Measurements from ENCODE around the gene PIGN.

Gene PIGN

DNA sequence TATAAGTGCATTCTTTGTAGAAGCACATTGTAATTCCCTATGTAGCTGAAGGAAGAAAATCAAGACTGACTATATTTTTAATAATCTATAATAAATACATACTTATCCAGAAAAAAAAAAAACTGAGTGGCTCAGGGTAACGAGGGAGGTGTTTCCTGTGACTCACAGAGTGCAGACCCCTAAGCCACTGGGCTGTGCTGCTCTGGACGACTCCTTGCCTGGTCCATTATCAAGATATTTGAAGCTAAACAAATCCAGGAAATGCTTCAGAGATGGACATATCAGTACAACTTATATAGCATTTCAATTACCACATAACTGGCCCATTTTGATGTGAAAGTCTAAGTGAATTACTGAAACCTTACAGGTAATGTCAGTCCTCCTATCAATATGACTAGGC lies 80.6 kb downstream of the PIGN start:
- no peak for DNase-seq (ENCODE audit: low read depth)

DNA sequence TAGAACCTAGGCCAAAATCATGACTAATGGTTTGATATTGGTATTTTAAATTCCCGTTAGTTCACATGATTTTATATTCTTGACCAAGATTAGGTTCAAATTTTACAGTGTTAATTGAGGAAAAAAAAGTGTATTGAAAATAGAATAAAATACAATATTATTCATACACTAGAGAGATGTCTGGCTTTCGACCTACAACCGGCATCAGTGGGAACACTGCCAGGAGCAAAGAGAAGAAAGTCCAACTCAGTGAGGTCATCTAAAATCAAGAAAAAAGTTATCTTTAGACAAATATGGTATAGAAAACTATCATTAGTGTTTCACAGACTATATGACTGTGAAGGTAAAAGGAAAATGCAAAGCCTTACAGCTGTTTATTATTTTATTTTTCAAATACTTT lies 81.5 kb downstream of the PIGN start:
- DNase-seq (ENCODE audit: low read depth), result no peak

DNA sequence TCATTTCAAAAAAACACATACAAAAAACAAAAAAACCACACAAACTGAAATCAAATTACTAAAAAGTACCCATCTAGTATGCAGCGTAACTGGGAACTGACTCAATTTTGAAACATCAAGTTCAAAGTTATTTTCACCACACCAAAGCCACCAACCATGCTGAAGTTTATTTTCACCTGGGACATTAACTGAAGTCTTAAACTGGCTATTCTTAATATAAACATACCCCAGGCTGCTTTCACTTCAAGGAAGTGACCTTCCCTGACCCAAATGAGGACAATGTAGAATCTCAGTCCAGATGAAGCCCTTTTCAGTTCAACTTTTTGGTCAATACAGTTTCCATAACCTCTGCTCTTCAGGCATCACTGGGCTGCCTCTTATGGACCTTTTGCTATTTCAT lies 84.6 kb downstream of the PIGN start:
- no peak for DNase-seq (ENCODE audit: low read depth)

DNA sequence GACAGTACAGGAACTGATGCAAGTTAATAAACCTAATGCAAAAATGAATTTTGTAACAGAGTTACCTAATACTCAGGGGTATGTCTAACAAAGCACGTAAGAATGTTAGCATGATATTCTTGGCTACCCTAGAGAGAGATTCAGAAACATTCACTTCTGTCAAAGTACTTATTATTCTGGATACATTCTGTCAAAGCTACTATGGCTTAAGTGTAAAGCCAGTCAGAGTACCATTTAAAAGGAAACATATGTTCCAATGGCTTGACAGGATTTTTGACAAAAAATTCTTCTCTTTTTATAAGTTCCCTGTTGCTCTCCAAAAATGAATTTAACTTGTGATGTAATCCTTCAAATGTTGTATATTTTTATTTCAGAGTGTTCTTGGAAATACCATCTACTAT lies 85.5 kb downstream of the PIGN start:
- DNase-seq (ENCODE audit: low read depth), result no peak

DNA sequence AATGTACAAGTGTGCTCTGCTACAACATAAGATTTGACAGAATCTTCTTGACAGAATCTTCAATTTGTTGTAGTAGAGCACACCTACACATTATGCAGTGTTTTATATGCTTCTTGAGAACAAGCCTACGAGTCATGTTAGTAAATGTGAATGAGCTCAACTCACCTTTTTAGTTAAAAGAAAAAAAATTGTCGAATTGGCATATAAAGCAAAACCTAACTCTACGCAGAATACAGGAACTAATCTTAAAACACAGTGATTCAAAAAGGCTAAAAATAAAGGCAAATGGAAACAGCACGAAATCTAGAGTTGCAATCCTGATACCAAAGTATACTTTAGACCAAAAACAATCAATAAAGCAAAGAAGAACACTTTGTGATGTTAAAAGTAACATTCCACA lies 87.9 kb downstream of the PIGN start:
- no peak for DNase-seq (ENCODE audit: low read depth)

DNA sequence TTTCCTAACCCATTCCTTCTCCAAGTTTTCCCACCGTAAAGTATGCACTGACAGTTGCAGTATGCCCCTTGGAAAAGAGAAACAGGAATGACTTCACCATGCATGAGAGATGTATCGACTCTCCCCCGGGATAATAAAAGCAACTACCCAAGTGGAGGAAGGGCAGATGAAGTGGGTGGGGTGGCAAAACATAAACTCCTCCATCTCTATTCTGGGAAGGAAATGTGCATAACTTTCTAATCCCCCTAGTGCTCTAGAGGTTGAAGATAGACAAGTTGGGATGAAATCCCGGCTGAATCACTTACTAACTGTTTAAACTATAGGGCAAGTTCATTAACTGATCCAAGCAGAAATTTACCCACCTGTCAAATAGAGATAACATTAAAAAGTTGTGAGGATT lies 89.2 kb downstream of the PIGN start:
- no peak for DNase-seq (ENCODE audit: low read depth)

DNA sequence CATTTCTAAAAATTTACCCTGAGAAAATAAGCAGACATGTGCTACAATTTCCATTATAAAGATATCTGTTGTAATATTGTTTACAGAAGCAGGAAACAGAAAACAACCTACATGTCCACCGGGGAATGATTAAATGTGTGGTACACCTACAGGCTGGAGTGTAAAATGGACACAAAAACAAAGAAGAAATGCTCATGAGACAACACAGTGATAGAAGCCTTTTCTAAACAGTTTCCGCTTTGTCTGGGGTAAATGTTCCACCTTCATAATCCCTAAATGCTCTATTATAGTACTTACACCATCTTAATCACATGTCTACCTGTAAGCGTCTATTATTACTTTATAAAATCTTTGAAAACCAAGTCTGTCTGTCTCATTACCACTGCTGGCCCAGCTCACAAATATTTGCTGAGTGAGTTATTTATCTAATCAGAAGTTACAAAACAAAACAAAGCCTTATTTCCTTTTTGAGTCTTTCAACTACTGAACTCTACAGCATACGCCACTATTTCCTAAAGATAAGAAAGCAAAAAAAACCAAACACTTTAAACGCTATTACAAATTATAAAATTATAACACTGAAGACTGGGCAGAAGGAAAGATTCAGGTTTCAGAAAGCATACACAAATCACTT lies 95.3 kb downstream of the PIGN start:
- no peak for DNase-seq (ENCODE audit: low read depth)

DNA sequence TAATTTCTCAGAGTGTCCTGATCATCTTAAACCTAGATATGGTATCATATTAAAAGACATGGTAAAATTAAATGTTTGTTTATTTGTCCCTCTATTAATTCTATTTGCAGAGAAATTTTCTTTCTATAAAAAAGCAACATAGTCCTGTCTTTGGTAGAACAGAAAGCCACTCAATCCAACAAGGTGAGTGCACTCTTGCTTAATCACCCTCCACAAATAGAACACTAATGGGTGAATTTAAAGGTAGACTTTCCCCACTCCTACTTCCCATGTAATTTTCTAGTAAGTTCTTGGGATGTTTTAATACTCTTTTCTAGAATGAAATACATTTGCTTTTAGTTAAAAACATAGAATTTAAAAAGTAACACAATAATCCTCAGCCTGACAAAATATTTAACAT lies 97.7 kb downstream of the PIGN start:
- DNase-seq (ENCODE audit: low read depth), result no peak

DNA sequence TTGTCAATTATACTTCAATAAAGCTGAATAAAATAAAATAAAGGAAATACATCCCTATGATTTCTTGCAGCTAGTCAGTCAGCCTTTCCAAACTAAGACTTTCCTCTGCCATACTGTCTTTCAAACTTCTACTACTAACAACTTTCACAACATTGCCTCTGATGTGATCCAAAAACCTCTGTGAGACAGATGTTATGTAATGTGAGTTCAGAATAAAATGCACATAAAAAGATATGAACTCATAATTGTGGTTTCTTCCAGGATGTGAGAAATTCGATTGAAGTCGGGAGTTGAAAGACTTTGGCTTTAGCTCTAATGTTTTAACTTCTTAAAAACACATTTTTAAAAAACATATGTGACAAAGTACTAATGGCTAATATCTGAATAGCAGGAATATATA lies 98.7 kb downstream of the PIGN start:
- DNase-seq (ENCODE audit: low read depth), result no peak

DNA sequence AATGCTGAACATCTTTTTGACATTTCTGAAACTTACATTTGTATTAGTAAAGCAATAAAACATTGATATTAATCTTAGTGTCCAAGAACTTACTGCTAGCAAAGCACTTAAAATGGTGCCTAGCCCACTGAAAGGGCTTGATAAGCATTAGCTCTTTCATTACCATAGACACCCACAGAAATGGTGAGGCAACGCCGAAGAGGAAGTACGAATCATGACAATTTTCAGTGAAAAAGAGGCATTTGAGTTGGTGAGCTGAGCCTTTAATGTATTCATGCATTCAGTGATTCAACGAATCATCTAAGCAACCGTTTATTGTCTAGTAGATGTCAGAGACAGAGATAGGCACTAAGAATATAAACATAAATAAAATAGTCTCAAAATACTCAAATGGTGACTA lies 101.1 kb downstream of the PIGN start:
- no peak for DNase-seq (ENCODE audit: low read depth)

DNA sequence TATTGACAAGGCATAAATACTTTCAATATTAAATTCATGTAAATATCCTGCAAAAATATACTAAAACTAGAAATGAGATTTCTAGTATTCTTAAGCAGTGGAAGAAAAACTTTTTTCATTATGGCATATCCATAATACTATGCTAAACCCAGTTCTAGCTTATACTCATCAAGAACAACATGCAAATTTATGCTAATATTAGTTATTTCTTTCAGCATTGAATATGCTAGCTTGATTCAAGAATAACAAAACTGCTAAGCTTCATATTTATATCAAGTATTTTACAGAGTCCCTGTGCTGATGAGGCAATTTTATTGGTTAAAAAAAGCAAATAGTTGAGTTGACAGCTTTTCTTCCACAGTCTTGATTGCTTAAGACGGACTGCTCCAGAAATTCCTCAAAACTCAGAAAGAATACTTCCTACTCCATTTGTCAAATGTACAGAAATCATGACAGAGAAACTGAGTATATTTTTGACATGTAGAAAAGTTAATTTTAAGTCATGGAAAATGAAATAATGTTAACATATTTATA lies 105.0 kb downstream of the PIGN start:
- no peak for DNase-seq (ENCODE audit: low read depth)

DNA sequence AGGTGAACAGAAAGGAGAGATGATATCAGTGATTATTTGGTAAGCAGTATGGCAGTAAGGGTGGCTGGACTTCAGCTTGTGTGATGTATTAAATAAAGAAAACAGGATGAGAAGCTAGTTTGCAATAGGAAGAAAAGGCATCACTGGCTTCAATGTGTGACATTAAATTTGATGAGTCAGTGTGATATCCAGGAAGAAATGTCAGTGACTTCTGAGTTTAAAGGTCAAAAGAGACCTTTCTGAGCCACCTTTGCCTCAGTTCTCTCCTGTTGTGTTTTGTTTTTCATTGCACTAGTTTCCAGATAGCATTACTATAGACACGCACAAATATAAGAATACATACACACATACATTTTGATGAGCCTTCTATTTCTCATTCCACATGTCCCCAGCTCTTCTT lies 105.6 kb downstream of the PIGN start:
- DNase-seq (ENCODE audit: low read depth), result no peak

DNA sequence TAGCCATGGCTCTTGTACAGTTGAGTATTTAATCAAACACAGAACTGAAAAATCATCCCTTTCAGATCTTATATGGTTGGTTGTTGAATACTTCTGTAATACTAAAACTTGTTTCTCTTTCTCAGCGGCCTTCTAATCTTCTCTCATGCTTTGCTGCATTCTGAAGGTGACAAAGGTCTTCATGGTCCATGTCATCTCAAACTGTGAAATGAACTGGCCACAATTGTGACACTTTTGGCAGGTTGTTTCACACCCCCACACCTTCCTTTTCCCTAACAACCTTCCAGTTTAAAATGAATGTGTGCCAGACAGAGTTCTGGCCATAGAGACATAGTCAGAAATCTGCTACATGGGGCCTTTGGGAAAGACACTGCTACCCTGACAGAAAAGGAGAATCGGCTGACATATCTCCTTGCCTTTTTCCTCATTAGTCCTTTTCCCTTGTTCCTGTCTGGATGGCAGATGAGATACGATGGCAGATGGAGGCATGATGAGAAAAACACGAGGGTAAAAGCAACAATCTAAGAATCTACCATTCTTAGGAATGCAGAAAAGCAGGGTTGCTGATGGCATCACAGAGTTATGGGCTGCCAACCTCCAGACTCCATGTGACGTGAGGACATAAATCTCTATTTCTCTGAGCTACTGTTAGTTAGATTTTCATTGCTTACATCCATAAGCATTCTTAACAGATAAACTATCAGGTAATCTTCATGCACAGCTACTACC lies 106.5 kb downstream of the PIGN start:
- DNase-seq (ENCODE audit: low read depth), result no peak

DNA sequence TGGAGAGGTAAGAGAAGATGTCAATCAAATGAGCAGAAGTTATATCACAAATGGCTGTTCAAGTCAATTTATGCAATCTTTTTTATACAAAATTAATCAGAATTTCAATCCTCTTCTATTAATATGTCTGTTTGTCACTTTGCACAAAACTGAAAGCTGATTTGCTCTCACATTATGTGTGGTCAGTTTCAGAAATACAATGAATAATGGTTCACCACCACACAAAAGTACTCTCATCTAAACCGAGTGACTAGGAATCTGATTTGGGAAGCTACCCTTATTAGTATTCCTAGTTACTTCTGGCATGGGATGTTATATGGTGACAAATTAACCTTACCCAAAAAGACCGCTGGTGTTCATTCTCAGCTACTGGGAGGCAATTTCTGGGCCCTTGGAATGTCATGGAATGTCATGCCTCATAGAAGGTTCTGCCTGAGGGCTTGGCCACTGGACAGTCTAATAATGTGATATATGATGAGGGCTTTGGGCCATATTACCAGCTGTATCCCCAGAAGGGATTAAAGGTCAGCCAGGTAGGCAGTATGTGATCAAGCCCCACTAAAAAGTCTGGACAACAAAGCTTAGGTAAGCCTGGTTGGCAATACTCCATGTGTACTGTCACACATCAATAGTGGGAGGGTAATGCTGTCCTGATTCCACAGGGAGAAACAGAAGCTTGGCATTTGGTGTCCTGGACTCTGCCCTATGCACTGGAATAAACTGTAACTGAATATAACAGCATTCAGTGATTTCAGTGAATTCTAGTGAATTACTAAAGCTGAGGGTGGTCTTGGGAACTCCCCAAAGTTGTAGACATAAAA lies 113.2 kb downstream of the PIGN start:
- no peak for DNase-seq (ENCODE audit: low read depth)

DNA sequence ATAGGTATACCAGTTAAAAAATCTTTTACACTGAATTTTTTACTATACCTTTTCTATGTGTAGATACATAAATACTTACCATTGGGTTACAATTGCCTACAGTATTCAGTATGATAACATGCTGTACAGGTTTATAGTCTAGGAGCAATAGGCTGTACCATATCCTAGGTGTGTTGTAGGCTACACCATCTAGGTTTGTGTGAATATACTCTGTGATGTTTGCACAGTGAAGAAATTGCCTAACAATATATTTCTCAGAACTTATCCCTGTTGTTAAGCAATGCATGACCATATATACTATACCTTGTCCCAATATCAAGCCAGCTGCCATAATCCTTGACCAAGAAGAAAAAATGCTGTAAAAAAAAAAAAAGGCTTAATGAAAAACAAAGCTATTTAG lies 114.5 kb downstream of the PIGN start:
- no peak for DNase-seq (ENCODE audit: low read depth)

DNA sequence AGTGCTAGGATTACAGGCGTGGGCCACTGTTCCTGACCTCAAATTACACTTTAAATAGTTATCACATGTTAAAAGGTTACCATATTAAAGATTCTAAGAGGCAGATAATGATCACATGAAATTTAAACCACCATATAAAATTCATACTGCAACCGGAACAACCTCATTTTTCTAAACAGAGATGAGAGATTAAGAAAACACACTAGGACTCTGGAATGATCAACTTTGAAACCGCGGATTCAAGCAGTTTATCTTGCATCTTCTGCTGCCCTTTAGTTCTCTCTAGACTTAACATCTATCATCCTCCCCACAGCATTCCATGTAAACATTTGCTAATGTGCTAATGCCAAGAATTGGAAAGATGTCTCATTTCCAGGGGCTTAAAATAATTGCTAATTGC lies 115.8 kb downstream of the PIGN start:
- no peak for DNase-seq (ENCODE audit: low read depth)

DNA sequence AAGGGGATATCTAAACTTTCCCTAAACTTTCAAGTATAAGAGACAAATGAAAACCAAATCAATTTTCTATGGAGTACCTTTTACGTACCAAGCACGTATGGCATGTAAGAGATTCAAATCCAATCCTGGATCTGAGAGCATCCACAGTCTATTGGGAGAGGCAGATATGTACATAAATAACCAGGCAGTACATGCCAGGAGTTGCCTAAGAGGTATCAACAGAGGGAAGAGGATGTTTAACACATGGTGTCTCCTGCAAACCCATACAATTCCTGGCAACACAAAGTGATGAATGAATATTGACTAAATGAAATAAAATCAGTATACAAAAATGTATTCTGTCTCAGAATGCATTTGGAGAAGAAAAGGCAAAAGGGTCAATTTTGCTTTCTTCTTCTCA lies 116.6 kb downstream of the PIGN start:
- no peak for DNase-seq (ENCODE audit: low read depth)

DNA sequence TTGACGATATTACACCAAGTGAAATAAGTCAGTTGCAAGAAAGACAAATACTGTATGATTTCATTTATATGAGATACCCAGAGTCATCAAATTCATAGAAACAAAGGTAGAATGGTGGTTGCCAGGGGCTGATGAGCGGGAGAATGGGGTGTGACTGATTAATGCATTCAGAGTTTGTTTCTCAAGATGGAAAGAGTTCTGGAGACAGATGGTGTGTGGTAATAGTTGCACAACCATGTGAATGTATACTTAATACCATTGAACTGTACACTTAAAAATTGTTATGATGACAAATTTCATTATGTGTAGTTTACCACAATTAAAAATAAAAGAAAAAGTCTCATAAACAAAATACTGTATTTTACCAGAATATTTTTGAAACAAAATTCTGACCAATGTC lies 117.3 kb downstream of the PIGN start:
- DNase-seq (ENCODE audit: low read depth), result no peak

DNA sequence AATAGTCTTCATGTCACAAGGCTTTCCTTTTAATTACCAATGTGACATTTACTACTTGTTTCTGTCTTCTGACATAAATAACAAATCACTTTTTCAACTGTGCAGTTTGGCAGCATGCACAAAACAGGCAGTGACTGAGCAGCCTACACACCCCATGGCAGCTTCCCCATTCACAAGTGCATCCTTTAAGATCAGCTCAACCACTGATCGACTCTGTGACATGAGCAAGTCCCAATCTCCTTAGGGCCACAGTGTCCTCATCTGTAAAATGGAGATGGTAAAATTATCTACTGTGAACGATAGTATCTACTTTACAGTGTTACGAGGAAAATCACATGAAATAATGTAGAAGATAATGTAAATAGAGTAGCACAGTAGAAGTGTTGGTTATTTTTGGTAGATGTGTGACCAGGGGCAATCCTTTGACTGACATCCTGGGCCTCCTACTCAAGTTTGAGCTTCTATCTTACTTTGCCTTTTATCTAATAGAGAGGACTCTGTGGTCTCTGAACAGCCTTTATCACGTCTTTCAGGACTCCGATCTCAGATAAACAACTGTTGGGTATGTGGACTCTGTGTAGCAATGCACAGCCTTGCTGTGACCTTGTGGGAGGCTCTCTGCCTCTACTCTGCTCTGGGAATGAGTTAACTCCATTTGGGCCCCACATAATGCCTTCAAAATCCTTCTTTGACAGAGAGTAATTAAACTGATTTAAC lies 120.6 kb downstream of the PIGN start:
- DNase-seq (ENCODE audit: low read depth), result no peak

DNA sequence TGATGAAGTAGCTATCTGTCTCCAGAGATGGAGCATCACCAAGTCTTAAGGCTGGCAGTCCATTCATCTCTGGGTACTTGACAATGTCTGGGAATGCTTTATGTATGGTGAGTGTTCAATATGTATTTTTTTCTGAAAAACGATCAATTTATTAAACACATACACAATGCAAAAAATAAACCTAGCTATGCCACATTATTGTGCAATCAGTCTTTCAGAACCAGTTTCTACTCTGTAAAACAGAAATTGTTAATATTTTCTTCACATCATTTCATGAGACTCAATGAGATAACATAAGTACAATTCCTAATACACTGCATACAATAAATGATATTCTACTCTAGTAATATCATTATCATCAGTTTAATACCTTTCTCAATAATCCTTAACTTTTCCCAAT lies 122.5 kb downstream of the PIGN start:
- DNase-seq (ENCODE audit: low read depth), result no peak

DNA sequence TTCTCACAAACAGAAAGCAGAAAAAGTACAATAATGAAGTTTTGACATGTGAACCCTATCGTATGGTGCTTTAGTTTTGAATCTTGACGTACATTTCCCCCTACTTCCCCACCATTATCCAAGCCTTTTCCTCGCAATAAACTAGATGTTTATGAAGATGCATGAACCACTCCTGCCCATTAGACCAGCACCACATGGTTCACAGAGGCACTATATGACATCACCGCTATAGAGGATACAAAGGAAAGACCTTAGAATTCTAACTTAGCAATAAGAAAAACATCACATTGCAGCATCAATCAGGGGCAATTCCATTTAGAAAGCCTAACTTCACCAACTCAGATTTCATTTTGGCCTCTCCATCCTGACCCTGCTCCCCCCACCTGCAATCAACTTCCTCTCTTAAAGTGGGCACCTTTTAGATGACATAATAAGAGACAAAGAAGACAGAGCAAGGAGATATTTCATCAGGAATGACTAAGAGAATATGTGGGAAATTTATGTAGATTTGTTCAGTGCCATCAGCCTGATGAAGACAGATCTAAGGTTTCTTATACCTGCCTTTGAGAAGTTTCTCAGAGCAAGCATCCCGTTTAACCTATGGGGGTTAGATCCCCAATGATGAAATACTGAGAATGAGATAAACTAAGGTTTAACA lies 124.9 kb downstream of the PIGN start:
- DNase-seq (ENCODE audit: low read depth), result no peak

DNA sequence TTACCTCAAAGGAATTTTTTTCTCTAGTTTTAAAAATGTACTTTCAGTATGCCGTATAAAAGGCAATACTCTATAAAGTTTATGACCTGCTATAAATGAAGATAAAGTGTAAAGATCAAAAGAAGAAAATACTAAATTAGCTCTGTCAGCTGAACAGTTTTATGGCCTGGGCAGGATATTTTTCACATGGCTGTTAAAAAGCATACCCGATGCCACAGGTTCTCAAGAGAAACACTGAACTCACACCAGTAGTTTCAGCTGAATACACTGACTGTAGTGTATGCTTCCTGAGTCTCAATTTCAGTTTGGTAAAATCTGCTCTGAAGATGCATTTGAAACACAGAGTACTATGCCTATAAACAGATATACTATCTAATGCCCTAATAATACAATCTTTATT lies 126.0 kb downstream of the PIGN start:
- no peak for DNase-seq (ENCODE audit: low read depth)
